OCI-LY7 (cell line): ENCODE data around the gene CEACAM7. TPM values are rescaled to one million over a fixed set of nuclear protein-coding genes. Genes with fewer than 3 reads are reported as not detected.

ENCODE experiments used
- BruUV-seq: library from RNA; stranded (reverse); fragments of 400-500 nt; replicated peaks from 2 replicates; lab custom pipeline; 2021; lab: Mats Ljungman, UMichigan
- CTCF ChIA-PET: fragments of 300-600 bp; sonication (Branson Sonifier 250); formaldehyde crosslinking; loops from one replicate; lab custom pipeline; 2022; ENCODE audit warnings: antibody characterized with exemption; ENCODE audit not compliant: unreplicated experiment; lab: Charles Lee
- POLR2A ChIA-PET: fragments of 300-600 bp; sonication (Branson Sonifier 250); formaldehyde crosslinking; loops from one replicate; lab custom pipeline; 2022; ENCODE audit warnings: antibody characterized with exemption; lab: Charles Lee
- DNase-seq: peaks from one replicate; pipeline ENCODE4 v3.0.0-alpha.2; 2015; ENCODE audit warnings: low spot score
- H2AFZ ChIP-seq: fragments of 200-600 bp; sonication (generic), shearing (Covaris generic); 2 replicates; pipeline ENCODE4 v1.6.1; 2014; ENCODE audit warnings: mild to moderate bottlenecking, antibody characterized with exemption, low read length, moderate library complexity
- H3K27ac ChIP-seq: fragments of 200-600 bp; sonication (generic); 2 replicates; pipeline ENCODE4 v1.5.1; 2014; ENCODE audit warnings: mixed run types, low read depth, mild to moderate bottlenecking, moderate library complexity, low read length, inconsistent platforms; ENCODE audit not compliant: poor library complexity, severe bottlenecking
- H3K36me3 ChIP-seq: fragments of 200-600 bp; sonication (generic); 2 replicates; pipeline ENCODE4 v1.6.1; 2014; ENCODE audit warnings: mild to moderate bottlenecking, antibody characterized with exemption, low read length, moderate library complexity, mixed read lengths; ENCODE audit not compliant: insufficient read depth
- H3K4me1 ChIP-seq: fragments of 200-600 bp; sonication (generic); 2 replicates; pipeline ENCODE4 v1.5.1; 2014; ENCODE audit warnings: mild to moderate bottlenecking, low read length; ENCODE audit not compliant: insufficient read depth, poor library complexity, severe bottlenecking
- H3K4me2 ChIP-seq: fragments of 200-600 bp; sonication (generic); 2 replicates; pipeline ENCODE4 v1.6.1; 2014; ENCODE audit warnings: mild to moderate bottlenecking, low read length
- H3K4me3 ChIP-seq: fragments of 200-600 bp; sonication (generic); 2 replicates; pipeline ENCODE4 v1.5.1; 2014; ENCODE audit warnings: mild to moderate bottlenecking, low read depth, low read length; ENCODE audit not compliant: poor library complexity, severe bottlenecking
- H3K79me2 ChIP-seq: fragments of 200-600 bp; sonication (generic); 2 replicates; pipeline ENCODE4 v1.6.1; 2016; ENCODE audit warnings: low read depth, mild to moderate bottlenecking, low read length, moderate library complexity, mixed read lengths; ENCODE audit not compliant: insufficient read depth
- H3K9me2 ChIP-seq: fragments of 200-600 bp; sonication (generic); 2 replicates; pipeline ENCODE4 v1.6.1; 2016; ENCODE audit warnings: mild to moderate bottlenecking, low read length, mixed read lengths; ENCODE audit not compliant: insufficient read depth
- H3K9me3 ChIP-seq: fragments of 200-600 bp; sonication (generic); 2 replicates; pipeline ENCODE4 v1.6.1; 2014; ENCODE audit warnings: mild to moderate bottlenecking, mixed run types, low read length, mixed read lengths
- H4K20me1 ChIP-seq: fragments of 200-600 bp; sonication (generic); 2 replicates; pipeline ENCODE4 v1.6.1; 2014; ENCODE audit warnings: mild to moderate bottlenecking, antibody characterized with exemption, low read length, moderate library complexity, mixed read lengths; ENCODE audit not compliant: insufficient read depth
- EZH2phosphoT487 ChIP-seq: fragments of 200-600 bp; sonication (generic); IDR thresholded peaks from 2 replicates; pipeline ENCODE4 v1.6.1; 2018; ENCODE audit warnings: low read depth, borderline replicate concordance, mild to moderate bottlenecking, mixed run types, antibody characterized with exemption, low read length, moderate library complexity, mixed read lengths
- intact Hi-C: fragments of 100-400 bp; cut with micrococcal nuclease; formaldehyde crosslinking; loops from one replicate; pipeline ENCODE4 v1.10.0; 2022; ENCODE audit not compliant: unreplicated experiment
- total RNA-seq, 2 experiments: library from RNA; depleted of rRNA in 1 of 2; stranded (reverse); fragments of >200 nt in 1 of 2; shearing (Covaris generic) in 1 of 2; gene quantifications; 2 replicates each; pipeline ENCODE4 v1.2.3, GENCODE V29; 2014 to 2022
- TF ChIP-seq, protein P1 (sequence below): fragments of 200-600 bp; sonication (generic); conservative IDR thresholded peaks from 2 replicates; pipeline ENCODE4 v1.5.1; 2014; ENCODE audit warnings: mild to moderate bottlenecking, antibody characterized with exemption, low read length, moderate library complexity, mixed read lengths

CEACAM7 gene
- total RNA-seq, 2 experiments from 2014 or later = not detected

- CTCF ChIA-PET = no interaction called here
- Histone ChIP-seq H3K79me2 (no peaks in the 10 kb centered on the region), H4K20me1 (no peaks in the 10 kb centered on the region), H2AFZ (no peak overlapping the region), H3K4me1 (no peaks in the 10 kb centered on the region), H3K4me3 (no peak overlapping the region), H3K36me3 (no peaks in the 10 kb centered on the region), H3K9me2 (no peaks in the 10 kb centered on the region), H3K4me2 (no peak overlapping the region), H3K27ac (no peak overlapping the region), H3K9me3 (no peaks in the 10 kb centered on the region)
- POLR2A ChIA-PET = no interaction called here
- TF ChIP-seq EZH2phosphoT487 = no peak
- TF ChIP-seq, protein P1, sequence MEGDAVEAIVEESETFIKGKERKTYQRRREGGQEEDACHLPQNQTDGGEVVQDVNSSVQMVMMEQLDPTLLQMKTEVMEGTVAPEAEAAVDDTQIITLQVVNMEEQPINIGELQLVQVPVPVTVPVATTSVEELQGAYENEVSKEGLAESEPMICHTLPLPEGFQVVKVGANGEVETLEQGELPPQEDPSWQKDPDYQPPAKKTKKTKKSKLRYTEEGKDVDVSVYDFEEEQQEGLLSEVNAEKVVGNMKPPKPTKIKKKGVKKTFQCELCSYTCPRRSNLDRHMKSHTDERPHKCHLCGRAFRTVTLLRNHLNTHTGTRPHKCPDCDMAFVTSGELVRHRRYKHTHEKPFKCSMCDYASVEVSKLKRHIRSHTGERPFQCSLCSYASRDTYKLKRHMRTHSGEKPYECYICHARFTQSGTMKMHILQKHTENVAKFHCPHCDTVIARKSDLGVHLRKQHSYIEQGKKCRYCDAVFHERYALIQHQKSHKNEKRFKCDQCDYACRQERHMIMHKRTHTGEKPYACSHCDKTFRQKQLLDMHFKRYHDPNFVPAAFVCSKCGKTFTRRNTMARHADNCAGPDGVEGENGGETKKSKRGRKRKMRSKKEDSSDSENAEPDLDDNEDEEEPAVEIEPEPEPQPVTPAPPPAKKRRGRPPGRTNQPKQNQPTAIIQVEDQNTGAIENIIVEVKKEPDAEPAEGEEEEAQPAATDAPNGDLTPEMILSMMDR = no peak
- BruUV-seq = no TSS peak
- intact Hi-C loops = no loop called here
- no peak for DNase-seq
These were observed 46.1 kb upstream of the CEACAM7 start for GRCh38 chr19:41734156-41734555.

- no peaks in the 10 kb centered on the region for H3K4me1 ChIP-seq
- BruUV-seq = no TSS peak
- ChIA-PET CTCF (no interaction called here), POLR2A (interaction anchor here (1.0 kb wide), 1 partner anchor 58 kb away, joined by 3 read pairs; no protein-coding TSS in a partner anchor)
- no peaks in the 10 kb centered on the region for H3K9me3 ChIP-seq
- H3K4me2 ChIP-seq = no peak overlapping the region
- DNase-seq = no peak
- intact Hi-C loops = no loop called here
- H3K9me2 ChIP-seq = no peaks in the 10 kb centered on the region
- H3K79me2 ChIP-seq = no peaks in the 10 kb centered on the region
- H4K20me1 ChIP-seq = no peaks in the 10 kb centered on the region
- no peak overlapping the region for H3K4me3 ChIP-seq
- TF ChIP-seq, protein P1 = 0 out of 2 replicates have a peak, but pooled peaks have one; percentile 27
- TF ChIP-seq EZH2phosphoT487 = no peak
- no peak overlapping the region for H2AFZ ChIP-seq
- H3K36me3 ChIP-seq = no peaks in the 10 kb centered on the region
- no peak overlapping the region for H3K27ac ChIP-seq
These were observed 38.4 kb upstream of the CEACAM7 start for GRCh38 chr19:41726493-41726892.

GRCh38 chr19:41720103-41720502 is 32.0 kb upstream of the CEACAM7 start:
- Histone ChIP-seq H3K4me3 (no peak overlapping the region), H3K36me3 (no peaks in the 10 kb centered on the region), H3K79me2 (no peaks in the 10 kb centered on the region), H3K9me3 (no peaks in the 10 kb centered on the region), H3K4me2 (no peak overlapping the region), H2AFZ (no peak overlapping the region), H3K9me2 (no peaks in the 10 kb centered on the region), H3K4me1 (no peaks in the 10 kb centered on the region), H3K27ac (no peak overlapping the region), H4K20me1 (no peaks in the 10 kb centered on the region)
- CTCF ChIA-PET = no interaction called here
- POLR2A ChIA-PET = no interaction called here
- BruUV-seq = no TSS peak
- no peak for TF ChIP-seq EZH2phosphoT487
- TF ChIP-seq, protein P1 = no peak
- no peak for DNase-seq
- intact Hi-C loops = no loop called here
